NCI-H1048 (cell line): Measurements from ENCODE around the gene ACSM5.
"Not testable (repeated sequence)": the region's sequence is repeated elsewhere in the genome, so short reads cannot be mapped to it uniquely, and the experiment has no call there.

ENCODE experiments used
- DNase-seq: peaks from one replicate; lab custom pipeline; 2025; lab: John Stamatoyannopoulos, UW

The ACSM5 gene

DNA sequence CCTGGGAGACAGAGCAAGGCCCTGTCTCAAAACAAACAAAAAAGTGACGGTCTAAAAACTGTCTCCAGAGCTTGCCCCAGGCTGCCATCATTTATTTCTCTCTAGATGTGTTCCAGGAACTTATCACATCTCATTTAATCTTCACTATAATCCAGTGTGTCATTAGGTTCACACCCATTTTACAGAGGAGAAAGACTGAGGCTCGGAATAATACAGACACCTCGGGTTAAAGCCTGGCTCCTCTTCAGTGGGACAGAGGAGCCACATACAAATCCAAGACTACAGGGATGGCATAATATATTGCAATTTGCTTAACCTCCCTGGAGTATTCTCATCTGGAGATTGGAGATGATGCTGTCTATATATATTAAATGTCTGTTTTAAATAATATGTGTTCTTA lies 10.7 kb upstream of the ACSM5 start:
- no peak for DNase-seq

DNA sequence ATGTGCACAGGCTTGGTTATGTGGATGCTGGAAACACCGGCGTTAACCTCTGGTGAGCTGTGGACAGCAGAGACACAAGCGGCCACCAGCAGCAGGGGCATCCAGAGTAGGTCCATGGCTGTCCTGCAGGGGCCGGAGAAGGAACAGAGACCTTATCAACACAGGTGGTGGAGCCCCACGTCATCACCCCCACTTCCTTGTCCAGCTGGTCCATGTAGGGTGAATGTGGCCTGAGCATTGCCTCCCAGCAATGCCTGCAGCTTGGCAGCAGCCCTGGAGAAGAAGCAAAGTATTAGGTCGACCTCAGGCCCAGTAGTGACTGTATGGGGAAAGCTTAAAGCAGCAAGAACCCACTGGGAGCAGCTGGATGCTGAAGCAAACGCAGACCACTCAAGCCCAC lies 10.1 kb upstream of the ACSM5 start:
- DNase-seq = no peak

DNA sequence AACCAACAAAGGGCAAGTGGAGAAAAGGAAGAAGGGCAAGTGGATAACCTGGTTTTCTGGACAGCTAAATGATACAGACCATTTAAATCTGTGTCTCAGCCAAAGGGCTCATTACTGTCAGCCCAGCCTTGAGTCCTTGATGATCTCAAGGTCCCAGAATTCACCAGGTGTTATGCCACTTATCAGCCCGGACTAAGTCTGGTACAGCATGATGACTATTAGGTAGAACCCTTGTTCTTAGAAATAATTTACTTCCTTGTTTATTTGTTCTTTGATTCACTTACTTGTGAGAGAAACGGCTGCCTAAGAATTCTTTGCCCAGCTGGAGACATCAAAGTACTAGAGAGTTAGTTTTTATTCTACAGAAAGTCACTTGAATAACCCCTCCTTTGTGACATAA lies 8.3 kb upstream of the ACSM5 start:
- no peak for DNase-seq

DNA sequence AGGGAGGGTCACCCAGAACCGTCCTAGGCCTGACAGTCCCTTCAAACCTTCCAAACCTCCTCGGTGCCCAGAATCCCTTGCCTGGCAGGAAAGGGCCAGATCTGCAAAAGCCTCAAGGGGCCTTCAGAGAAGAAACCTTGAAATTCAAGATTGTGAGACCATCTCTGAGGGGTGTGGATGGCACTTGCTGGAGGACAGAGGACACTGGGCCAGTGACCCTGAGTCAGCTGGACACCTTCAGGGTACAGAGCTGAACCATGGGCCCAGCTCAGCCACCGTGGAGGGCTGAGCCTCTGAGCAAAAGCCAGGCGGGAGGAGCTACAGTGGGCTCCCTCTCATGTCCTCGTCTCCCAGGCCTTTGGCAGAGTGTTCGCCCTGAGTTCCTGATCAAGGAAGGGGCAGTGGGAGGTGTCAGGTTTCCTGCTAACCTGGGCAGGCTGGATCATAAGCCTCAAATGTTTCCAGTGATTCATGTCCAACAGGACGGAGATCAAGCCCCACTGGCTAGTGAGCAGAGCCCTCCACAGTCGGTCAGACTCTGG lies 7.8 kb upstream of the ACSM5 start:
- DNase-seq = no peak

DNA sequence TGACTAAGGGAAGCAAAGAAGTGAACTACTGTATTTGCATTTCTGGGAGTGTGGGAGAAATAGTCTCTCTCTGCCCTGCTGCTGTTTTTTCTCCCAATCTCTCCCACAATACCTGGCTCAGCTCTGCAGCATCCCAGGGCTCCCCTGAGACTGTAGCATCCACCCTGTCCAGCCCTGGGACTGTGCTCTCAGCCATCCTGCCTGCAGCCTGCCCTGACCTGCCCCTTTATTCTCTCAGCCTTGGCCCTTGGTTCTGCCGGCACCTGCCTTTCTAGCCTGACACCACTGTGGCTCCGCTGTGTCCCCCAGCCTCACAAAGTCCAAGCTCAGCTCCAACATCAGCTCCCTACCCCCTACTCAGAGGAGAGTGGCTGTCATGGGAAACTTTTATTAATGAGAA lies 6.7 kb upstream of the ACSM5 start:
- DNase-seq = no peak

DNA sequence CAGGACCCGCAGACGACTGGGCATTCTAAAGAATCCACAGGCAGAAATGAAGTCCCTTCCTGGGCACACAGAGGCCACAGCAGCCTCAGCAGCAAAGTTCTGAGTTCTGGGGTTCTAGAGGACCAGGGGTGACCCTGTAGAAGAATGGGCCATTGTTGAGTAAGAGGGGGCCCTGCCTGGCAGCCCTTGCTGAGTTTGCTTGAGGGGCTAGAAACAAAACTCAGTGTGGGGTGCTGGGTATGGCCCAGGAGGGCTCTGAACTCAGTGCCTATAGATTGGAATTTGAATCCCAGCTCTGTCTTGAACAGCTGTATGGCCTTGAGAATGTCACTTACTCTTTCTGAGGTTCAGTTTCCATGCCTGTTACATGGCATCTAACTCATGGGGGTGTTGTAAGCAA lies 4.7 kb upstream of the ACSM5 start, which contains the start of gene PDILT:
TSS of gene PDILT (minus strand) at position 101 of the 400 bp plus-strand sequence. CDS start 5,437 bp downstream, outside the sequence.
- no peak for DNase-seq

DNA sequence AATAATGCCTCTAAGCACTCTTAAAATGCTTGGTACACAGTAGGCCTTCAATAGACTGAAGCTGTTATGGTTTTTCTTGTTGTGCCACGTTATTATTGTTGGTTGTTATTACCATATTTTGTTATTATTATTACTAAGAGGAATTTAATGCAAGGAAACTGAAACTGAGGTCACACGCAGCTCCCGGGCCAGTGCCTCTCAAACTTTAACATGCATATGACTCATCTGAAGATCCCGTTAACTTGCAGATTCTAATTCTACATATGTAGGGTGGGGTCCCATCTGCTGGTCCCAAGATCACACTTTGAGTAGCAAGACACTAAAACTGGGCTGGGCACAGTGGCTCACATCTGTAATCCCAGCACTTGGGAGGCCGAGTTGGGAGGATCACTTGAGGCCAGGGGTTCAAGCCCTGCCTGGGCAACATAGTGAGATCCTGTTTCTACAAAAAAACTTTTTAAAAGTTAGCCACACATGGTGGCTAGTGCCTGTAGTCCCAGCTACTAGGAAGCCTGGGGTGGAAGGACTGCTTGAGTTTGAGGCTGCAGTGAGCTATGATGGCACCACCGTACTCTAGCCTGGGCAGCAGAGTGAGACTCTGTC lies 888 bp downstream of the ACSM5 start:
- DNase-seq = no peak

DNA sequence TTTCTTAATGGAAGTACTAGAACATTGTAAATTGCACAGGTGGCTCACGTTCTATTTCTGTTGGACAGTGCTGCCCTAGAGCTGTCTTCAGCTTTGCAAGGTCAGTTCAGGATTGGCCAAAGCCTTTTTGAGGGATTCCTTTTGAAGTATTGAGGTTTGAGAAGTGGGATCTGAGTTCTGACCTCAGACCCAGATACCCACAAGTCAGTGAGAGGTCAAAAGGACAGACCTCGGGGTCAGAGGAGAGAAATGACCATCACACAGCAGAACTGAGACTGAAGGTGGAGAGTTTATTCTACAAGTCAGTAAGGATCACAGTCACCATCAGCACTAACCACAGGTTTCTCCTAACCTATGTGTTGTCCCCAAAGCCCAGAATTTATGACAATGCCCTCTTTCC lies 1.7 kb downstream of the ACSM5 start:
- DNase-seq = no peak

DNA sequence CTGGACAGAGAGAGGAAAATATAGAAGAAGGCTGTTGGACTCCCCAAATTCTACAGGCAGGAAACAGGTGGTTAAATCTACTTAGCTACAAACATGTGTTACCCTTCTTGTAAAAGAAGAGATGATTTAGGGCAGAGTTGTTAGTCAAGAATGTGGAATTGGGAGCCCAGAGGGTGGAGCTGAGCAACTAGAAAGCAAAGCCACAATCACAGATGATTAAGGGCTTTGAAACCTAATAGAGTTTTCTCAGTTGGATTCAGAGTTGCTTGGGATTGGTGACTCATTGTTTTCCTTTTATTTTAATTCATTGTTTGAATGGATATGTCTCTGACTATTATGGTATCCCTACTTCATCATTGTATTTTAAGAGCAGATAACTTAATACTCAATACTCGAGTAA lies 6.2 kb downstream of the ACSM5 start:
- DNase-seq = no peak

DNA sequence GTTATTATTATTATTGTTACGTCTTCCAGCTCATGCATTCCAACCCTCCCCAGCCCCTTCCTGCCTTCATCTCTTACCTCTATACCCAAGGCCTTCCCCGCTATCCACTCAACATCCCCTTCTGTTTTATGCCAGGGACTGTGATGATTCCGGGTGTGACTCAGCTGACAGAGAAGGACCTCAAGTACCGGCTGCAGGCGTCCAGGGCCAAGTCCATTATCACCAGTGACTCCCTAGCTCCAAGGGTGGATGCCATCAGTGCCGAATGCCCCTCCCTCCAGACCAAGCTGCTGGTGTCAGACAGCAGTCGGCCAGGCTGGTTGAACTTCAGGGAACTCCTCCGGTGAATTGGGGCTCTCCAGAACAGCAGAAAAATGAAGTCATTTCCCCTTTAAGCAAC lies 9.8 kb downstream of the ACSM5 start:
- DNase-seq = not testable (repeated sequence)

DNA sequence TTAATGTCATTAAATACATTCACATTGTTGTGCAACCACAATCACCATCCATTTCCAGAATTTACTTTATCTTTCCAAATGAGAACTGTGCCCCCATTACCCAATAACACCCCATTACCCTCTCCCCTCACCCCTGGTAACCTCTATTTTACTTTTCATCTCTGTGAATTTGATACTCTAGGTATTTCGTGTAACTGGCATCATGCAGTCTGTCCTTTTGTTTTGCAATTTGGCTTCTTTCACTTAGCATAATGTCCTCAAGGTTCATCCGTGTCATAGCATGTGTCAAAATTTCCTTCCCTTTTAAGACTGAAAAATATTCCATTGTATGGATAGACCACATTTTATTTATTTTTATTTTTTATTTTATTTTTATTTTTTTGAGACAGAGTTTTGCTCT lies 12.4 kb downstream of the ACSM5 start:
- DNase-seq = not testable (repeated sequence)

DNA sequence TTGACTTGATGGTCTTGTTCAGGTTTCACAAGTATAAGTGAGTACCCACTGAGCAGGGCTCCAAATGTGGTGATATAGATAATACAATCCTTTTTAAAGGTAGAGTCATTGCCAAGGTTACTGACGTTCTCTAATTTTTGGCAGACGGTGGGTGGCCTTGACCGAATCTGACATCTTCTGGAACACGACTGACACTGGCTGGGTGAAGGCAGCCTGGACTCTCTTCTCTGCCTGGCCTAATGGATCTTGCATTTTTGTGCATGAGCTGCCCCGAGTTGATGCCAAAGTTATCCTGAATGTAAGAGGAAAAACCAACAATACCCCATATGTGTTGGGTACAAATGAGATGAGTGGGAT lies 14.4 kb downstream of the ACSM5 start:
- not testable (repeated sequence) for DNase-seq

DNA sequence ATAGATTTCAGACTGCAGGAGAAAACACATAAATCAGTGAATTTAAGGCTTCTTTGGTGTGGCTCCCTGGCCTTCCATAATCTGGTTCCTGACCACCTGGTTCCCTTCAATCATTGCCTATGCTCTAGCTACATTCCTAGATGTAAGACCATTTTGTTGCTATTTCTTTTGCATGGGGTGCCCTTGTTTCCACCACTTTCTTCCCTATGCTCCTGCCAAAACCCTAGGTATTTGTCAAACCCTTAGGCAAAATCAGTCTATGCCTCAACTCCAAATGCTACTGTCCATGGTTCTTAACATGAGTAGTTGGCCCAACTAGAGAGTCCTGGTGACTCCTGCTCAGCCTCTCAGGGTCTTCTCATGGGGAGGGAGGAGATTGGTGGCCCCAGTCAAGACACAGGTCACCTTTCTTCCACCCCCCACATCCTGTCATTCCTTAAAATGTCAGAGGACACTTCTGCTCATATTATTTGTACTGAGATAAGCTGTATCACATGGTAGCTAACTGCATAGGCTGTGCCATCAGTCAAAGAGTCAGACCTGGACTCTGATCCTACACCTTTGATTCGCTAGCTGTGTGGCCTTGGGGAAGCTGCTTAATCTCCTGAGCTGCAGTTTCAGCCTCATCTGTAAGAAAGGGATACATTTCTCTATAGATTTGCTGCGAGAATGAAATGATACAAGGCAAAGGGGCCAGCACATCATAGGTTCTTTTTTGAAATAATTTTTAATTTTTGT lies 15.0 kb downstream of the ACSM5 start:
- DNase-seq = no peak

DNA sequence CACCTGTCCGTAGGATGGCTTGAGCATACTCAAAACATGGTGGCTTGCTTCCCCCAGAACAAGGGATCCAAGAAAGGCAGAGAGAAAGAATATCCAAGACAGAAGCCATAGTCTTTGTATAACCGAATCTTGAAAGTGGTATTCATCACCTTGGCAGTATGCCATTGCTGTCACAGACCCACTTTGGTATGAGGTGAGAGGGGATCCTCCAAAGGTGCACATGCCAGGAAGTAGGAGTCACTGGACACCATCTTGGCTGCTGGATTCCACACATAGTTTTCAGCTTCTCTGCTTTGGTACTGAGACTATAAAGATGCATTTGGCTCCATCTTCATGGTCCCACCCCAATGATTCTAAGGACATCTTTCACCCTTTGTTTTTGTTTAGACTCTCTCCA lies 18.1 kb downstream of the ACSM5 start:
- not testable (repeated sequence) for DNase-seq

DNA sequence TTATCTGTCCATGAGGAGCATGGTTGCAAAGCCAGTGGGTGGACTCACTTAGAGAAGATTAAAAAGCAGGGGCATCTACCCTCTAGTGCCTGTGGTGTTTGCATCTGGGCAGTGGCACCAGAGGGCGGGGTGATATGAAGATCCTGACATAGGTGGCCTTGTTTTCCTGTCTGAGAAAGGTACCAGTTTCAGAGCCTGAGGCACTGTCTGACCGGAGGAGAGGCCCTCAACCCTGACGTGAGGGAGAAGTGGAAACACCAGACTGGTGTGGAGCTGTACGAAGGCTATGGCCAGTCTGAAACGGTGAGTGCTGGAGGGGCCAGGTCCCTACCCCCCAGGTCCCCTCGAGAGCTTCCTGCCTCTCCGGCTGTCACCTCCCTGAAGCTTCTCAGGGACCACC lies 20.2 kb downstream of the ACSM5 start:
- not testable (repeated sequence) for DNase-seq

DNA sequence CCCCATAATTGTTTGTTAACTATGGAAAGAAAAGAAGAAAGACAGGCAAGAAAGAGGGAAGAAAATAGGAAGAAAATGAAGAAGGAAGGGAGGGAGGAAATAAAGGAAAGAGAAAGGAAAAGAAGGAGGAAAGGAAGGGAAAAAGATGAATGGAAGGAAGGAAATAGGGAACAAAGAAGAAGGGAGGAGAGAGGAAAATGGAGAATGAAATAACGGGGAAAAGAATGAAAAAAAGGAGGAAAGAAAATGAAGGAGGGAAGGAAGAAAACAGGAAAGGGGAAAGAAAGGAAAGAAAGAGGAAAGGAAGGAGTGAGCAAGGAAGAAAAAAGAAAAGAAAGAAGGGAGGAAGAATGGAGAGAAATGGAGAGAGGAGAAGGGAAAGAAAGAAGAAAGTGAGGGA lies 21.1 kb downstream of the ACSM5 start:
- not testable (repeated sequence) for DNase-seq

DNA sequence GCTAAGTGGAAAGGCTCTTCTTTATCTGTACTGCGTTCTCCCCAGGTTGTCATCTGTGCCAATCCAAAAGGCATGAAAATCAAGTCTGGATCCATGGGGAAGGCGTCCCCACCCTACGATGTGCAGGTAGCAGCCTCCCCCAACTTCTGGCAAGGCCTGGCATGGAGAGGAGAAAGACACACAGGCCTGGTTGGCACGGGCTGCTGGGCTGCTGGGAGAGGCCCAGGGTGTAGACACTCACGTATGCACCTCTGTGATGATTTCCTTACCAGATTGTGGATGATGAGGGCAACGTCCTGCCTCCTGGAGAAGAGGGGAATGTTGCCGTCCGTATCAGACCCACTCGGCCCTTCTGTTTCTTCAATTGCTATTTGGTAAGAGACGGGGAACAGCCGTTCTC lies 21.6 kb downstream of the ACSM5 start:
- no peak for DNase-seq

DNA sequence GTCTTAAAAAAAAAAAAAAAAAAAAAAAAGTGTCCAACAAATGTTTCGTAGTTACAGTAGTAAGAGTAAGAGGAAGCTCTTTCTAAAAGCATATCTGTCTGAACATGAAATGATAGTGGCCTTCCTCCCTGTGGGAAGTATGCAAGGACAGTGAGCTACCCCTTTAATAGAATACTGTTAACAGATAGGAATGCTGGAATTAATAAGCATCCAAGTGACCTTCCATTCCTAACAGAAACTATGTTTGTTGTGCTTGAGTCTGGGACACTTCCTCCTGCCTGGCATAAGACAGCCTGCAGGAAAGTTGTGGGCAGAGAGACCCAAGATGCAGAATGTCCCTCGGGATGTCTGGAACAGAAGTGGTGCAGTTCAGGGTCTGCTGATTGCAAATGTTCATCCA lies 29.6 kb downstream of the ACSM5 start:
- DNase-seq = not testable (repeated sequence)

DNA sequence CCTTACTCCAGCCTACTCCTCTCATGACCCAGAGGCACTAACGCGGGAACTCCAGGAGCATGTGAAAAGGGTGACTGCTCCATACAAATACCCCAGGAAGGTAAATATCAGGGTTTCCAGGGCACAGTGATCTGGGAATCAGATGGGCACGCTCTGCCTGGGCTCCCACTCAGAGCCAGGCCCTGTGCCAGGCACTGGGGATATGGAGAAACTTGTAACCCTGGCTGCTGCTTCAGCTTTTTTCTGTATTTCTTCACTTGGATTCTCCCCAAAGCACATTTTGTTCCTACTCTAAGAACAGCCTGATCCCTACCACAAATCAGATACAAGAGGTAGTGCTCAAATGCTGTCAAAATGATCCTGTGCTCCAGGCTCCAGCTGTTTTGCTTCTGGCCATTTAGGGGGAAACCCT lies 30.5 kb downstream of the ACSM5 start:
- DNase-seq = not testable (repeated sequence)

DNA sequence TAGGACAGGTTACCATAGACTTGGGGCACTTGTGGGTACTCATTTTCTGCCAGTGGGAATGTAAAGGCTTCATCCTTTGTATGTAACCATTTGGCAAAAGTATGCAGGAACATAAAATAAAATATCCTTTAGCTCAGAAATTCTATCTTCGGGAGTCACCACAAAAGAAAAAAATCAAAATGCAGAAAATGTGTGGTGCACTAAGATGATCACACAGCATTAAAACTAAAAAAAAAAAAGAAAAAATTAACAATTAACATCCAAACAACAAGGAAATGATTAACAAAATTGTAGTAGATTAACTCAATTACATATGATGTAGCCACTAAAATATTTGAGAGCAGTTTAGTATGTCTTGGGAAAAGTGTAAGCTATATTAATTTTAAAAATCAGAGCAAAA lies 31.4 kb downstream of the ACSM5 start:
- not testable (repeated sequence) for DNase-seq

DNA sequence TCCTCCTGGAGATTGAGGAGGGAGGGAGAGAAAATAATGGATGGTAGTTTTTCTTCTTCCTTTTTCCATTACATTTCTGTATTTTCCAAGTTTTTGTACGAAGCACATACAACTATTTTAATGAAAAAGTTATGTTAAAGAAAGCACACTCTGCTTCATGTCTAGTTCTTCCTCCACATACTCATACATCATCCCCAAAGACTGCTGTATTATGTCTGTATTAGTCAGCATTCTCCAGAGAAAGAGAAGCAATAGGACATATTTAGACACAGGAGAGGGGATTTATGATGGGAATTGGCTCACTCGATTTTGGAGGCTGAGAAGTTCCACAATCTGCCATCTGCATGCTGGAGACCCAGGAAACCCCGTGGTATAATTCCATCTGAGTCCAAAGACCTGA lies 31.9 kb downstream of the ACSM5 start:
- DNase-seq = no peak

DNA sequence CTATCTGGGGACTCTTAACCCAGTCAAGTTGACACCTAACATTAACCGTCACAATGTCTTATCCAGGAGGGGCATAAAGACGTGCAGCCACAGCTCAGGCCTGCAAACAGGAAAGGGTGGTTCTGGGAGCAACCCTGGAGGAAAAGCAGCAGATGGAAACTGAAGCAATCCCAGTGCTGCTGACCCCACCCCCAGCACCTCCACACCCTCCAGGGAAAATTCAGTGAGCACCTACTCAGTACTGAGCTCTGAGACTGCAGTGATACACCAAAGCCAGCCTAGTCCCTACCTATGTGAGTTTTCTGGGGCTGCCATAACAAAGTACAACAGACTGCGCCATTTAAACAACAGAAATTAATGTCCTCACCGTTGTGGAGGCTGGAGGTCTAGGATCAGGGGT lies 32.5 kb downstream of the ACSM5 start:
- not testable (repeated sequence) for DNase-seq

DNA sequence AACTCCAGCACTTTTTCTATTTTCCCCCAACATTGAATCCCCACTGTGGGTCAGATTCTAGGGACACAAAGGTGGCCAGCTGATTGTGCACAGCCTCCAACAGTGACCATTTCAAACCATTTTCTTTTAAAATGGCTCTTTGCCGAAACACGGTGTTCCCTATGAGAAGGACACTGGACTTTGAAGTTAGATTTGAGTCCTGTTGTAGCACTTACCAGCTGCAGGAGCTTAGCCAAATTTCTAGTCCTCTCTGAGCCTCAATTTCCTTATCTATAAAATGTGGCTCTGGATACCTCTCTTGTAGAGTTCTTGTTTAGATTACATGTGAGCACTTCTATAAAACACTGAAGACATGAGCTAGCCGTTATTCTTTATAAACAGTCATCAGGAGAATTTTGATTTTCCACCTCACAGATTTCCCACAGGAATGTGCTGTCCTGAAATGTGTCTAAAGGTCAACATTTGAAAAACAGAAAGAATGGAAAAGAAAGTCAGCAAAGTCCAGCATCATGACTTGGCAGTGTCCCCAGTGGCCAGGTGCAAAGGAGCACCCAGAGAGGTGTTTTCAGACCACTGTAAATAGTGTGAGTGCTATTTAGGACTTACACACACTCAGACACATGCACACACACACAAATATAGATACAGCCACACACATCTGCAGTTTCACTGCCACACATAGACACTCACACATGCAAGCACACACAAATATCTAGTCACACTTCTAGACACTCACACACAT lies 37.5 kb downstream of the ACSM5 start:
- DNase-seq = not testable (repeated sequence)
